Neural crest cell (in vitro differentiated cells): ENCODE data around the gene ARG2. TPM values are rescaled to one million over a fixed set of nuclear protein-coding genes. Genes with fewer than 3 reads are reported as not detected.

Experiments used
- DNase-seq: peaks from one replicate; pipeline ENCODE4 v3.0.0; 2021; ENCODE audit warnings: low read depth, mixed read lengths, low spot score
- H3K27ac Mint-ChIP-seq: one replicate; pipeline ENCODE4 v1.8.0; 2021; ENCODE audit warnings: mild to moderate bottlenecking, mixed read lengths; ENCODE audit not compliant: unreplicated experiment
- H3K27me3 Mint-ChIP-seq: 2 replicates; pipeline ENCODE4 v1.8.0; 2021; ENCODE audit warnings: low read depth, mild to moderate bottlenecking, mixed read lengths
- H3K36me3 Mint-ChIP-seq: 2 replicates; pipeline ENCODE4 v1.8.0; 2021; ENCODE audit warnings: low read depth, mild to moderate bottlenecking, mixed read lengths
- H3K4me1 Mint-ChIP-seq: 2 replicates; pipeline ENCODE4 v1.8.0; 2021; ENCODE audit warnings: mixed read lengths
- H3K4me3 Mint-ChIP-seq: one replicate; pipeline ENCODE4 v1.8.0; 2021; ENCODE audit warnings: mild to moderate bottlenecking, mixed read lengths
- H3K9me3 Mint-ChIP-seq: 2 replicates; pipeline ENCODE4 v1.8.0; 2021; ENCODE audit warnings: mixed read lengths
- CTCF ChIP-seq: fragments of 200-600 bp; sonication (generic); conservative IDR thresholded peaks from 2 replicates; pipeline ENCODE4 v1.5.0; 2021; ENCODE audit warnings: antibody characterized with exemption, mild to moderate bottlenecking
- total RNA-seq: library from RNA; stranded (reverse); gene quantifications from 2 replicates; pipeline ENCODE4 v1.2.1, GENCODE V29; 2021

Gene ARG2
- total RNA-seq, 1 donor from 2014 or later, result 22.2 TPM

- Mint-ChIP-seq H3K27me3 (no peaks in the 10 kb centered on the region), H3K4me1 (no peaks in the 10 kb centered on the region), H3K36me3 (no peaks in the 10 kb centered on the region), H3K4me3 (no peak overlapping the region), H3K9me3 (no peaks in the 10 kb centered on the region), H3K27ac (no peak overlapping the region)
- no peak for DNase-seq
- TF ChIP-seq CTCF, result no peak
Observed at GRCh38 chr14:67581643-67582042, 38.1 kb upstream of the ARG2 start.

- Mint-ChIP-seq H3K36me3 (no peaks in the 10 kb centered on the region), H3K4me1 (no peaks in the 10 kb centered on the region), H3K9me3 (no peaks in the 10 kb centered on the region), H3K27me3 (no peaks in the 10 kb centered on the region), H3K4me3 (no peak overlapping the region), H3K27ac (no peak overlapping the region)
- TF ChIP-seq CTCF, result no peak
- no peak for DNase-seq
Observed at GRCh38 chr14:67582061-67582460, 37.7 kb upstream of the ARG2 start.

- no peak overlapping the region for H3K27ac Mint-ChIP-seq
- peak; percentile 45 for DNase-seq
- H3K4me1 Mint-ChIP-seq, result no peaks in the 10 kb centered on the region
- no peak overlapping the region for H3K4me3 Mint-ChIP-seq
- H3K9me3 Mint-ChIP-seq, result no peaks in the 10 kb centered on the region
- no peaks in the 10 kb centered on the region for H3K27me3 Mint-ChIP-seq
- peak; percentile 81 for TF ChIP-seq CTCF
- peaks cover 2% of the 10 kb centered on the region for H3K36me3 Mint-ChIP-seq
Observed at GRCh38 chr14:67583711-67584644, 35.7 kb upstream of the ARG2 start.

- Mint-ChIP-seq H3K36me3 (peaks cover 2% of the 10 kb centered on the region), H3K27ac (no peak overlapping the region), H3K9me3 (no peaks in the 10 kb centered on the region), H3K4me3 (no peak overlapping the region), H3K27me3 (no peaks in the 10 kb centered on the region), H3K4me1 (no peaks in the 10 kb centered on the region)
- no peak for TF ChIP-seq CTCF
- DNase-seq, result no peak
Observed at GRCh38 chr14:67584978-67585377, 34.7 kb upstream of the ARG2 start.

GRCh38 chr14:67586369-67586768, 33.4 kb upstream of the ARG2 start:
- Mint-ChIP-seq H3K36me3 (peaks cover 2% of the 10 kb centered on the region), H3K9me3 (no peaks in the 10 kb centered on the region), H3K4me3 (no peak overlapping the region), H3K27me3 (no peaks in the 10 kb centered on the region), H3K27ac (no peak overlapping the region), H3K4me1 (no peaks in the 10 kb centered on the region)
- no peak for DNase-seq
- TF ChIP-seq CTCF, result no peak
